Right atrium auricular region (tissue), 2 donors: Measurements from ENCODE around the gene KCNMB2. TPM values are rescaled to one million over a fixed set of nuclear protein-coding genes. Genes with fewer than 3 reads are reported as not detected.

Experiments used
- DNase-seq: peaks from one replicate; pipeline ENCODE4 v3.0.0-alpha.2; 2019; ENCODE audit warnings: low spot score
- H3K27ac ChIP-seq, 2 donors: fragments of 200-600 bp; sonication (generic); 1 replicate in 1 of 2; 2 replicates in 1 of 2; pipeline ENCODE4 v1.5.1; 2016 to 2019
- H3K27me3 ChIP-seq, 2 donors: fragments of 200-600 bp; sonication (generic); one replicate each; pipeline versions ENCODE4 v1.5.1 to v1.6.0; 2017 to 2019
- H3K36me3 ChIP-seq: fragments of 200-600 bp; sonication (generic); one replicate; pipeline ENCODE4 v1.5.1; 2016
- H3K4me1 ChIP-seq, 2 donors: fragments of 200-600 bp; sonication (generic); one replicate each; pipeline versions ENCODE4 v1.5.1 to v1.6.0; 2017 to 2019
- H3K4me3 ChIP-seq, 2 donors: fragments of 200-600 bp; sonication (generic); 1 replicate in 1 of 2; 2 replicates in 1 of 2; pipeline ENCODE4 v1.5.1; 2017 to 2019; ENCODE audit warnings: mild to moderate bottlenecking in 1 of 2, moderate library complexity in 1 of 2
- H3K9me3 ChIP-seq, 2 donors: fragments of 200-600 bp; sonication (generic); one replicate each; pipeline ENCODE4 v1.5.1; 2019
- total RNA-seq, 2 donors: library from RNA; depleted of rRNA; stranded (reverse); fragments of >200 nt; gene quantifications; one replicate each; pipeline ENCODE4 v1.1.0, GENCODE V29; 2016
- TF ChIP-seq, protein P1 (sequence below), 2 donors: fragments of 200-600 bp; sonication (generic); IDR thresholded peaks; one replicate each; pipeline ENCODE4 v1.5.1; 2019; ENCODE audit warnings: antibody characterized with exemption in 2 of 2

Gene KCNMB2
- total RNA-seq, 2 donors from 2014 or later, result 2.8 to 18.2 TPM

DNA sequence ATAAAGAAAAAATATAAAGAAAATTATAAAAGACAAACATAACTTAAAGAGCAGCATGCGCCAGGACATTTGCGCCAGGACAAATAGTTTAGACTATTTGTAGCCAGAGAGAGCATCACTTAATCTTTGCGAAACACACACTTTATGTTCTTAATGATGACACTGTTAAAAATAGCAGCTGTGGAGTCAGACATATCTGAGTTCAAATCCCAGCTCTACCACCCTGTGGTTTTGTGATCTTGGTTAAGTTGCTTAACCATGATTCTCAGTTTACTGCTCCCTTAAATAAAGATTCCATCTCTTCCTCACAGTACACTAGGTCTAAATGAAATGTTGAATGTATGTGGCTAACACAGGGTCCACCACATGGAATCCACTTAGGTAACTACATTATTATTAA lies 31.4 kb downstream of the KCNMB2 start:
- DNase-seq, result no peak
- Histone ChIP-seq H3K4me1 (peaks cover 0 to 8% of the 10 kb centered on the region in 2 donors), H3K27ac (peak overlapping the region in 1 of 2 donors; percentile 23), H3K9me3 (no peaks in the 10 kb centered on the region), H3K4me3 (no peak overlapping the region), H3K27me3 (no peaks in the 10 kb centered on the region), H3K36me3 (no peaks in the 10 kb centered on the region)
- TF ChIP-seq, protein P1, sequence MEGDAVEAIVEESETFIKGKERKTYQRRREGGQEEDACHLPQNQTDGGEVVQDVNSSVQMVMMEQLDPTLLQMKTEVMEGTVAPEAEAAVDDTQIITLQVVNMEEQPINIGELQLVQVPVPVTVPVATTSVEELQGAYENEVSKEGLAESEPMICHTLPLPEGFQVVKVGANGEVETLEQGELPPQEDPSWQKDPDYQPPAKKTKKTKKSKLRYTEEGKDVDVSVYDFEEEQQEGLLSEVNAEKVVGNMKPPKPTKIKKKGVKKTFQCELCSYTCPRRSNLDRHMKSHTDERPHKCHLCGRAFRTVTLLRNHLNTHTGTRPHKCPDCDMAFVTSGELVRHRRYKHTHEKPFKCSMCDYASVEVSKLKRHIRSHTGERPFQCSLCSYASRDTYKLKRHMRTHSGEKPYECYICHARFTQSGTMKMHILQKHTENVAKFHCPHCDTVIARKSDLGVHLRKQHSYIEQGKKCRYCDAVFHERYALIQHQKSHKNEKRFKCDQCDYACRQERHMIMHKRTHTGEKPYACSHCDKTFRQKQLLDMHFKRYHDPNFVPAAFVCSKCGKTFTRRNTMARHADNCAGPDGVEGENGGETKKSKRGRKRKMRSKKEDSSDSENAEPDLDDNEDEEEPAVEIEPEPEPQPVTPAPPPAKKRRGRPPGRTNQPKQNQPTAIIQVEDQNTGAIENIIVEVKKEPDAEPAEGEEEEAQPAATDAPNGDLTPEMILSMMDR (IDR thresholded peaks at IDR 0.05), result no peak

DNA sequence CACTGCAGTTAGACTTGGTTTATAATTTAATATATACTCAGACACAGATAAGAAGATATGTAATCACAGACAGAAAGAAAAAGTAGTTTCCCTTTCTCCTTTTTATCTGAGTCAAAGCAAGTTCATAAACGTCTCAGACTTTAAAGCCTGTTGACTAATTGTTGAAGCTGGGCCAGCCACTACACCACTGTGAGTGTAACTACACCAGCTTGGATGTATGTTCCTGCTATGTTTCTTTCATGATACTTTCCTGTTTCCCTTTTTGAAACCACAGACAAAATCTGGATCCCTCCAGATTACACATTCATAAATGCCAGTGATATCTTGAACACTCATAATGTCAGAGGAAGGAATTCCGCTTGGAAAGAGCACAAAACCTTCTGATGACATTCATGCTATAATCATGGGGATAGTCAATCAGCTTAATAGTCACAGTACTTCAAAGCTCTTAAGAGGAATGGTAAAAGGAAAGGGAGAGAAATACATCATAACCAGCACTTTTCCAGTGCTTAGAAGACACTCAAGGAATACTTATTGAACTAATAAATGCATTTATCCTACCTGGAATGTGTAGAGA lies 32.0 kb downstream of the KCNMB2 start:
- H3K4me1 ChIP-seq, result peaks cover 0 to 2% of the 10 kb centered on the region in 2 donors

DNA sequence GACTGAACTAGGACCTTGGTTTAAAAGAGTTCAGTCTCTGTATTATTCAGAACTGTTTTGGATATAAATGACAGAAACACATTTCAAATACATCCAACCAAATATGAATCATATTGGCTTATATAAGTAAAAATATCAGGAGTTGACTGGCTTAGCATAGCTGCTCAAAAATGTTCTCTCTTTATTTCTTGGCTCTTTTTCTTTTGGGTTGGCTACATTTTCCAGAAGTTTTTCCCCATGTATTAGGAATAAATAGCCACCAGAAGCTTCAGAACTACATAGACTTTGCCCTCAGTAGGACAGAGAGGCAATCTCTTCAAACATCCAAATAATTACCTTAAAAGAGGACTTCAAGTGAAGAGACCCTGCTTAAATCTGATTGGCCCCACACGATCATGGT lies 32.7 kb downstream of the KCNMB2 start:
- Histone ChIP-seq H3K4me3 (no peak overlapping the region), H3K4me1 (peaks cover 0 to under 1% of the 10 kb centered on the region in 2 donors), H3K27ac (no peak overlapping the region), H3K36me3 (no peaks in the 10 kb centered on the region), H3K9me3 (no peaks in the 10 kb centered on the region), H3K27me3 (no peaks in the 10 kb centered on the region)
- no peak for DNase-seq
- TF ChIP-seq, protein P1 (IDR thresholded peaks at IDR 0.05), result no peak

More for the DNA sequence above, 32.0 kb downstream of the KCNMB2 start:
- DNase-seq, result no peak
- no peaks in the 10 kb centered on the region for H3K36me3 ChIP-seq
- TF ChIP-seq, protein P1 (IDR thresholded peaks at IDR 0.05), result no peak
- H3K9me3 ChIP-seq, result no peaks in the 10 kb centered on the region
- no peaks in the 10 kb centered on the region for H3K27me3 ChIP-seq
- no peak overlapping the region for H3K4me3 ChIP-seq
- H3K27ac ChIP-seq, result peak overlapping the region in 1 of 2 donors; percentile 23

DNA sequence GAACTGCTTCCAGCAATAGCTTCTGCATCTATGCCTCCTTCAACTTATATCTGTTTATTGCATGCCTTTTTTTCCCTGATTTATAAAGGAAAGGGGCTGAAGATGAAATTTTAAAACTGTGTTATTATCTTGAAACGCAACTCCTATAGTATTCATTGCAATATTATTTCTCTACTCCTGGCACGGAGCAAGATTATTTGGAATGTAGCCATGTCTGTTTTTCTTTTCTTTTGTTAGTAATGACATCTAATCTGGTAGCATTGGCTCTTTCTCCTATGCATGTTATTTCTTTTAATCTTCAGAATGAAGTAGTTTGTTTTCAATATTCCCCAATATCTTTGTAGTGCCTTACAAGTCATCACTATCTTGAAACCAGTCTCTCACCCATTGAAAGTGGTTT lies 33.6 kb downstream of the KCNMB2 start:
- Histone ChIP-seq H3K4me1 (peaks cover 0 to 4% of the 10 kb centered on the region in 2 donors), H3K27ac (no peak overlapping the region), H3K4me3 (no peak overlapping the region), H3K27me3 (no peaks in the 10 kb centered on the region), H3K9me3 (no peaks in the 10 kb centered on the region), H3K36me3 (no peaks in the 10 kb centered on the region)
- no peak for DNase-seq
- TF ChIP-seq, protein P1 (IDR thresholded peaks at IDR 0.05), result no peak

DNA sequence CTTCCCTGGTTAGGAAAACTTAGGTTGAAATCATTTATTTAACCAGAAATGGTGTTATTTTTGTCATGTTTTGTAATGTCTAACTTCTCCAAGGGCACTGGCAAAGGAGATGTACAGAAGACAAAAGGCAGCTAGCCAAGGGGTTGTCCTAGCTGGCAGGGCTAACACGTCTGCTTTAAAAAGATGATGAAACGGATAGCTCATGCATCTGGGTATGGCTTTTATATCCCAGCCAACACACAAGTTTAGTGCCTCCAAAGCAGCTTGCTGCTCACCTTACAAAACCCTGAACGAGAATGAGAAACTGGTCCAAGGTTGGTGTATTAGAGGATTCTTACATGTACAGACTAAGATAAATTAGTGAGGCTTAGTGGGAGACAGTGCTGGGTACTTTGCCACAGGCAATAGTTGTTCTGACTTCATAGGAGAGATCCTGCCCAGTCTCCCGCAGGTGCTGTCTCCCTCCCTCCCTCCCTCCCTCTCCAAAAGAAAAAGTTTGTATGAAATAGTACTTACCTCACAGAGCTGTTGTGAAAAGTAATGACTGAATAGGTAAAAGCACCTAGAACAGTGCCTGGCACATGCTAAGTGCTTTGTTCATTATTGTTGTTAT lies 47.8 kb downstream of the KCNMB2 start:
- H3K9me3 ChIP-seq, result peaks cover 0 to 6% of the 10 kb centered on the region in 2 donors

More for the DNA sequence above, 47.8 kb downstream of the KCNMB2 start:
- Histone ChIP-seq H3K27me3 (no peaks in the 10 kb centered on the region), H3K4me3 (no peak overlapping the region), H3K36me3 (no peaks in the 10 kb centered on the region), H3K4me1 (peaks cover 0 to 13% of the 10 kb centered on the region in 2 donors), H3K27ac (peak overlapping the region; percentile 10 to 52)
- no peak for DNase-seq
- TF ChIP-seq, protein P1 (IDR thresholded peaks at IDR 0.05), result no peak
